ENCODE results near the gene NELL1.

NELL1 gene

DNA sequence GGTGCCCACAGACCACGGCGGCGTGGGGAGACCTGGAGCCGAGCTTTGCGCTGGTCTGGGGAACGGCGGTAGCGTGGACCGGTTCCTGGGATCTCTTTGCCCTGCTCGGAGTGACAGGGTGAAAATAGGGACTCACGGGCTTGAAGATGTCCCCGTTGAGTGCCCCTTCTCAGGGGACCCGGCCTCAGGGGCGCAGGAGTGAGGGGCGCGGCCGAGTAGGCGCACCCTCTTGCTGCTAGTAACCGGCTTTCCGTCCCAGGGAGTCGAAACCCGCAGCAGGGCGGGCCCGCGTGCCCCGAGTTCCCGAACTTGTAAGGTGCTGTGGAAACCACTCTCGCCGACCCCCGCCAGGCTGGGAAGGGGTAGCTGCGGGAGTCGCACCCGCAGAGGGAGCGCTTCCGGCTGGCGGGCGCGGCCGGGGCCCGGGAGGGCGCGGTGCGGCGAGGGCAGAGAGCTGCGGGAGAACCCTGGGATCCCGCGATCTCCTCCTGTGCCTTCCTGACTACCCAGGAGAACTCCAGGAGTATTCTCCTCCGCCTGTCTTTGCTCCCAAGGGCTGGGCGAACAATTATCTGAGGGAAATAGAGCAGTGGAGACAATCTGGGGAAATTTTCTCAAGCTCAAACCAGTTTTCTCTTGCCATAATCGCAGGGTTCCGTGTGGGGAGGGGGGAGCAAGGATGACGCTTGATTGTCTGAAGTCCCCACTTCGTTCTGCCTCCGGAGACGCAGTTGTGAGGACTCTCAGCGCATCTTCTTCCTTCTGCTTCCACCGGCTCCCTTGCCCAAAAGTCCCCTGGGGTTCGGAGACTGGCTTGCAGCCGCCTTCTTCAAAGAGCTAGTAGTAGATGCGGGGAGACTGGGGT is 666 bp downstream of the NELL1 start:
- TF ChIP-seq SIN3A (IDR thresholded peaks at IDR 0.05; ENCODE audit: borderline replicate concordance, insufficient read depth, low read length), result no peak
- TF ChIP-seq TAF1 (IDR thresholded peaks at IDR 0.05; ENCODE audit: borderline replicate concordance, insufficient read depth, low read length), result no peak
- TF ChIP-seq, protein P1, sequence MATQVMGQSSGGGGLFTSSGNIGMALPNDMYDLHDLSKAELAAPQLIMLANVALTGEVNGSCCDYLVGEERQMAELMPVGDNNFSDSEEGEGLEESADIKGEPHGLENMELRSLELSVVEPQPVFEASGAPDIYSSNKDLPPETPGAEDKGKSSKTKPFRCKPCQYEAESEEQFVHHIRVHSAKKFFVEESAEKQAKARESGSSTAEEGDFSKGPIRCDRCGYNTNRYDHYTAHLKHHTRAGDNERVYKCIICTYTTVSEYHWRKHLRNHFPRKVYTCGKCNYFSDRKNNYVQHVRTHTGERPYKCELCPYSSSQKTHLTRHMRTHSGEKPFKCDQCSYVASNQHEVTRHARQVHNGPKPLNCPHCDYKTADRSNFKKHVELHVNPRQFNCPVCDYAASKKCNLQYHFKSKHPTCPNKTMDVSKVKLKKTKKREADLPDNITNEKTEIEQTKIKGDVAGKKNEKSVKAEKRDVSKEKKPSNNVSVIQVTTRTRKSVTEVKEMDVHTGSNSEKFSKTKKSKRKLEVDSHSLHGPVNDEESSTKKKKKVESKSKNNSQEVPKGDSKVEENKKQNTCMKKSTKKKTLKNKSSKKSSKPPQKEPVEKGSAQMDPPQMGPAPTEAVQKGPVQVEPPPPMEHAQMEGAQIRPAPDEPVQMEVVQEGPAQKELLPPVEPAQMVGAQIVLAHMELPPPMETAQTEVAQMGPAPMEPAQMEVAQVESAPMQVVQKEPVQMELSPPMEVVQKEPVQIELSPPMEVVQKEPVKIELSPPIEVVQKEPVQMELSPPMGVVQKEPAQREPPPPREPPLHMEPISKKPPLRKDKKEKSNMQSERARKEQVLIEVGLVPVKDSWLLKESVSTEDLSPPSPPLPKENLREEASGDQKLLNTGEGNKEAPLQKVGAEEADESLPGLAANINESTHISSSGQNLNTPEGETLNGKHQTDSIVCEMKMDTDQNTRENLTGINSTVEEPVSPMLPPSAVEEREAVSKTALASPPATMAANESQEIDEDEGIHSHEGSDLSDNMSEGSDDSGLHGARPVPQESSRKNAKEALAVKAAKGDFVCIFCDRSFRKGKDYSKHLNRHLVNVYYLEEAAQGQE (IDR thresholded peaks at IDR 0.05; ENCODE audit: insufficient read depth in 1 of 2, low read depth in 2 of 2, low read length in 2 of 2), result no peak
- TF ChIP-seq FOXP2 (optimal IDR thresholded peaks at IDR 0.05; ENCODE audit: borderline replicate concordance, extremely low read depth, extremely low read length, insufficient read depth), result no peak
- no peak for TF ChIP-seq POLR2AphosphoS5 (IDR thresholded peaks at IDR 0.05; ENCODE audit: low read depth, low read length)

DNA sequence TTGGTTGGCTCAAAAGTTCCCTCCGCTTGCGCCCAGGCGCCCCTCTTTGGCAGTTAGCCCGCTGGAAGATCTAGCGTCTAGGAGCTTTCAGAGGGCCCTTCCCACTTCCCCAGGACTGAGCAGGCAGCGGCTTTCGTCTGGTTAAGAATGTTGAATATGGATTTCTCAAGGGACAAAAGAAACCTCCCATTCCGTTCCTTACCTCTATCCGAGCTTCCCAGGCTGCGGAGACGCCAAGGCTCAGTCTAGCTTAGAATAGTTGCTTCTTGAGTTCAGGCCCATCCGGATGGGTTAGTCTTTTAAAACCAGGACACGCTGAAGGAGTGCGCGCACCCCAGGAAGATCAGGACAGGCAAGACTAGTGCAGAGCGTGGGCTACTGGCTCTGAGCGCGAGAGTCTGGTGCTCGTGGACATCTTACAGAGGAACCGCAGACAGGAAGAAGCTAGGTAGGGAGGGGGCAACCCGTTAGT is 1.6 kb downstream of the NELL1 start:
- no peak for TF ChIP-seq POLR2AphosphoS5 (IDR thresholded peaks at IDR 0.05; ENCODE audit: low read depth, low read length)
- TF ChIP-seq SIN3A (IDR thresholded peaks at IDR 0.05; ENCODE audit: borderline replicate concordance, insufficient read depth, low read length), result no peak
- no peak for TF ChIP-seq FOXP2 (optimal IDR thresholded peaks at IDR 0.05; ENCODE audit: borderline replicate concordance, extremely low read depth, extremely low read length, insufficient read depth)
- TF ChIP-seq, protein P1 (IDR thresholded peaks at IDR 0.05; ENCODE audit: insufficient read depth in 1 of 2, low read depth in 2 of 2, low read length in 2 of 2), result no peak
- no peak for TF ChIP-seq TAF1 (IDR thresholded peaks at IDR 0.05; ENCODE audit: borderline replicate concordance, insufficient read depth, low read length)

- TF ChIP-seq SIN3A (IDR thresholded peaks at IDR 0.05; ENCODE audit: borderline replicate concordance, insufficient read depth, low read length) (no peak), TAF1 (IDR thresholded peaks at IDR 0.05; ENCODE audit: borderline replicate concordance, insufficient read depth, low read length) (no peak), FOXP2 (optimal IDR thresholded peaks at IDR 0.05; ENCODE audit: borderline replicate concordance, extremely low read depth, extremely low read length, insufficient read depth) (no peak), POLR2AphosphoS5 (IDR thresholded peaks at IDR 0.05; ENCODE audit: low read depth, low read length) (no peak)
- TF ChIP-seq, protein P1 (IDR thresholded peaks at IDR 0.05; ENCODE audit: insufficient read depth in 1 of 2, low read depth in 2 of 2, low read length in 2 of 2), result no peak
These were observed 2.6 kb downstream of the NELL1 start for GRCh38 chr11:20671856-20672546.

DNA sequence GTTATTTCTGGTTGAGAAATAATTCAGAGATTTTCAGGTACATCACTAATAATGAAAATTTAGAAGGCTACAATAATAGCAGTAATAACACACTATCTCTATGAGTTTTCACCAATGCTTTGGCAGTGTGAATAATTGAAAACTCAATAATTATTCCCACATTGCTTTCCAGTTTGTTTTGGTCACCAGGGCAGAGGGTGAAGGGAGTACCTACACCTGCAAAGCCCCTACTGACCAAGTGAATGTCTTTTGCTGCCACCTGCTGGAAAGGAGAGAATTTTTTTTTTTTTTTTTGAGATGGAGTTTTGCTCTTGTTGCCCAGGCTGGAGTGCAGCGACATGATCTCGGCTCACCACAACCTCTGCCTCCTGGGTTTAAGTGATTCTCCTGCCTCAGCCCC is 3.2 kb downstream of the NELL1 start:
- TF ChIP-seq TAF1 (IDR thresholded peaks at IDR 0.05; ENCODE audit: borderline replicate concordance, insufficient read depth, low read length), result no peak
- TF ChIP-seq, protein P1 (IDR thresholded peaks at IDR 0.05; ENCODE audit: insufficient read depth in 1 of 2, low read depth in 2 of 2, low read length in 2 of 2), result no peak
- no peak for TF ChIP-seq FOXP2 (optimal IDR thresholded peaks at IDR 0.05; ENCODE audit: borderline replicate concordance, extremely low read depth, extremely low read length, insufficient read depth)
- no peak for TF ChIP-seq SIN3A (IDR thresholded peaks at IDR 0.05; ENCODE audit: borderline replicate concordance, insufficient read depth, low read length)
- no peak for TF ChIP-seq POLR2AphosphoS5 (IDR thresholded peaks at IDR 0.05; ENCODE audit: low read depth, low read length)
